Neural cell (in vitro differentiated cells): ENCODE data around the gene TRNAU1AP. TPM values are rescaled to one million over a fixed set of nuclear protein-coding genes. Genes with fewer than 3 reads are reported as not detected.
"Not testable (repeated sequence)": the region's sequence is repeated elsewhere in the genome, so short reads cannot be mapped to it uniquely, and the experiment has no call there.

Experiments used
- H2AFZ ChIP-seq: fragments of 200-600, 300-800 bp; sonication (generic), shearing (Covaris generic); 2 replicates; pipeline ENCODE4 v1.6.0; 2014; ENCODE audit warnings: low read depth, mild to moderate bottlenecking, antibody characterized with exemption, low read length, moderate library complexity
- H3F3A ChIP-seq: fragments of 200-600 bp; shearing (Covaris generic); 2 replicates; pipeline ENCODE4 v1.6.1; 2016; ENCODE audit warnings: mild to moderate bottlenecking, moderate library complexity, mixed read lengths, antibody characterized with exemption, low read length; ENCODE audit not compliant: insufficient read depth, poor library complexity, severe bottlenecking
- H3K27ac ChIP-seq: fragments of 200-600, 300-800 bp; sonication (generic), shearing (Covaris generic); 2 replicates; pipeline ENCODE4 v1.5.1; 2014; ENCODE audit warnings: mild to moderate bottlenecking, low read length, moderate library complexity
- H3K27me3 ChIP-seq: fragments of 300-800, 200-600 bp; sonication (generic), shearing (Covaris generic); 2 replicates; pipeline ENCODE4 v1.6.0; 2014; ENCODE audit warnings: mild to moderate bottlenecking, low read depth, low read length, moderate library complexity; ENCODE audit not compliant: insufficient read depth
- H3K36me3 ChIP-seq: fragments of 300-800, 200-600 bp; sonication (generic), shearing (Covaris generic); 2 replicates; pipeline ENCODE4 v1.5.1; 2014; ENCODE audit warnings: mild to moderate bottlenecking, antibody characterized with exemption, low read length, moderate library complexity; ENCODE audit not compliant: insufficient read depth
- H3K4me2 ChIP-seq: fragments of 300-800, 200-600 bp; sonication (generic), shearing (Covaris generic); 2 replicates; pipeline ENCODE4 v1.6.0; 2014; ENCODE audit warnings: mild to moderate bottlenecking, low read length
- H3K4me3 ChIP-seq: fragments of 300-800, 200-600 bp; sonication (generic), shearing (Covaris generic); 2 replicates; pipeline ENCODE4 v1.5.1; 2014; ENCODE audit warnings: mild to moderate bottlenecking, low read length, moderate library complexity
- H3K79me2 ChIP-seq: fragments of 200-600 bp; shearing (Covaris generic); replicated peaks from 2 replicates; pipeline ENCODE4 v1.6.0; 2014; ENCODE audit warnings: mild to moderate bottlenecking, low read length, moderate library complexity; ENCODE audit not compliant: insufficient read depth
- H3K9ac ChIP-seq: fragments of 300-800, 200-600 bp; sonication (generic), shearing (Covaris generic); 2 replicates; pipeline ENCODE4 v1.6.1; 2016; ENCODE audit warnings: mild to moderate bottlenecking, low read length, mixed read lengths
- H3K9me2 ChIP-seq: fragments of 200-600 bp; shearing (Covaris generic); 2 replicates; pipeline ENCODE4 v1.6.1; 2016; ENCODE audit warnings: mild to moderate bottlenecking, low read length, mixed read lengths; ENCODE audit not compliant: insufficient read depth
- H3K9me3 ChIP-seq: fragments of 200-600, 300-800 bp; sonication (generic), shearing (Covaris generic); 2 replicates; pipeline ENCODE4 v1.6.1; 2016; ENCODE audit warnings: mild to moderate bottlenecking, mixed run types, low read length, moderate library complexity, mixed read lengths
- H4K20me1 ChIP-seq: fragments of 200-600 bp; shearing (Covaris generic); 2 replicates; pipeline ENCODE4 v1.6.1; 2016; ENCODE audit warnings: mild to moderate bottlenecking, mixed run types; ENCODE audit not compliant: insufficient read depth
- CTCF ChIP-seq: fragments of 450-650 bp; IDR thresholded peaks from 2 replicates; pipeline ENCODE4 v1.5.1; 2014; ENCODE audit warnings: antibody characterized with exemption, mild to moderate bottlenecking, moderate library complexity; ENCODE audit not compliant: poor library complexity, severe bottlenecking
- EP300 ChIP-seq: fragments of 450-650 bp; conservative IDR thresholded peaks from 2 replicates; pipeline ENCODE4 v1.6.1; 2014; ENCODE audit warnings: antibody characterized with exemption, mild to moderate bottlenecking, moderate library complexity; ENCODE audit not compliant: poor library complexity, severe bottlenecking
- EZH2 ChIP-seq: fragments of 200-600, 300-800 bp; shearing (Covaris generic), sonication (generic); IDR thresholded peaks from 2 replicates; pipeline ENCODE4 v1.6.1; 2014; ENCODE audit warnings: antibody characterized with exemption, low read length, borderline replicate concordance, mild to moderate bottlenecking; ENCODE audit not compliant: insufficient read depth, poor library complexity, severe bottlenecking
- MXI1 ChIP-seq: fragments of 450-650 bp; conservative IDR thresholded peaks from 2 replicates; pipeline ENCODE4 v1.6.1; 2014; ENCODE audit warnings: antibody characterized with exemption, mild to moderate bottlenecking; ENCODE audit not compliant: poor library complexity, severe bottlenecking
- POLR2AphosphoS5 ChIP-seq: IDR thresholded peaks from 2 replicates; pipeline ENCODE4 v1.6.1; 2012
- RAD21 ChIP-seq: fragments of 450-650 bp; conservative IDR thresholded peaks from 2 replicates; pipeline ENCODE4 v1.6.1; 2014; ENCODE audit warnings: antibody characterized with exemption, mild to moderate bottlenecking, moderate library complexity
- REST ChIP-seq: IDR thresholded peaks from 2 replicates; pipeline ENCODE4 v1.6.1; 2012; ENCODE audit warnings: borderline replicate concordance
- SMC3 ChIP-seq: fragments of 450-650 bp; conservative IDR thresholded peaks from 2 replicates; pipeline ENCODE4 v1.6.1; 2014; ENCODE audit warnings: antibody characterized with exemption, mild to moderate bottlenecking, moderate library complexity; ENCODE audit not compliant: poor library complexity
- TAF1 ChIP-seq: IDR thresholded peaks from 2 replicates; pipeline ENCODE4 v1.6.1; 2012; ENCODE audit warnings: low read depth
- polyA plus RNA-seq: library from polyadenylated mRNA; depleted of rRNA; stranded (reverse); fragments of >200 nt; gene quantifications from 2 replicates; pipeline ENCODE4 v1.2.3, GENCODE V29; 2014

TRNAU1AP gene
- polyA plus RNA-seq, 1 donor from 2014 or later: 91.6 TPM

- no peak for TF ChIP-seq RAD21
- no peak for TF ChIP-seq TAF1
- TF ChIP-seq SMC3: no peak
- TF ChIP-seq EP300: no peak
- no peak for TF ChIP-seq REST
- no peak for TF ChIP-seq EZH2
- TF ChIP-seq POLR2AphosphoS5: no peak
- TF ChIP-seq CTCF: no peak
- TF ChIP-seq MXI1: no peak
- Histone ChIP-seq H3K36me3 (peaks cover 6% of the 10 kb centered on the region), H3K9ac (no peak overlapping the region)
These were observed 14.6 kb upstream of the TRNAU1AP start for GRCh38 chr1:28538286-28538685.

GRCh38 chr1:28540651-28541050 lies 12.2 kb upstream of the TRNAU1AP start:
- H3K9ac ChIP-seq: no peak overlapping the region
- no peaks in the 10 kb centered on the region for H4K20me1 ChIP-seq
- no peak overlapping the region for H3K4me3 ChIP-seq
- H3K9me3 ChIP-seq: no peaks in the 10 kb centered on the region
- no peaks in the 10 kb centered on the region for H3F3A ChIP-seq
- no peak overlapping the region for H2AFZ ChIP-seq
- H3K4me2 ChIP-seq: no peak overlapping the region
- H3K27me3 ChIP-seq: no peaks in the 10 kb centered on the region
- TF ChIP-seq EZH2: no peak
- no peak for TF ChIP-seq RAD21
- no peak for TF ChIP-seq CTCF
- no peak for TF ChIP-seq POLR2AphosphoS5
- no peak for TF ChIP-seq SMC3
- TF ChIP-seq EP300: no peak
- TF ChIP-seq REST: no peak
- TF ChIP-seq MXI1: no peak
- TF ChIP-seq TAF1: no peak
- no peak overlapping the region for H3K27ac ChIP-seq
- no peaks in the 10 kb centered on the region for H3K9me2 ChIP-seq
- H3K79me2 ChIP-seq: no peaks in the 10 kb centered on the region
- peaks cover 6% of the 10 kb centered on the region for H3K36me3 ChIP-seq

More at GRCh38 chr1:28538286-28538685, 14.6 kb upstream of the TRNAU1AP start:
- H3K4me2 ChIP-seq: no peak overlapping the region
- H3K9me2 ChIP-seq: no peaks in the 10 kb centered on the region
- no peaks in the 10 kb centered on the region for H4K20me1 ChIP-seq
- H3K4me3 ChIP-seq: no peak overlapping the region
- H3K79me2 ChIP-seq: no peaks in the 10 kb centered on the region
- H3K27me3 ChIP-seq: no peaks in the 10 kb centered on the region
- H3K27ac ChIP-seq: no peak overlapping the region
- no peaks in the 10 kb centered on the region for H3F3A ChIP-seq
- H2AFZ ChIP-seq: no peak overlapping the region
- no peaks in the 10 kb centered on the region for H3K9me3 ChIP-seq

- not testable (repeated sequence) for H3K9ac ChIP-seq, H3K4me2 ChIP-seq, H3F3A ChIP-seq, H3K9me3 ChIP-seq, H3K27ac ChIP-seq, H2AFZ ChIP-seq, H4K20me1 ChIP-seq, H3K79me2 ChIP-seq, H3K36me3 ChIP-seq, H3K27me3 ChIP-seq, H3K9me2 ChIP-seq, H3K4me3 ChIP-seq
These were observed 11.4 kb upstream of the TRNAU1AP start for GRCh38 chr1:28541414-28542015.
